ENCODE data around the gene CTSC. TPM values are rescaled to one million over a fixed set of nuclear protein-coding genes. Genes with fewer than 3 reads are reported as not detected.

Gene CTSC
- total RNA-seq (2022; extraction: Qiagen RNA extraction), result 60.4 to 71.6 TPM (median 69.0 TPM) in 5 replicates

DNA sequence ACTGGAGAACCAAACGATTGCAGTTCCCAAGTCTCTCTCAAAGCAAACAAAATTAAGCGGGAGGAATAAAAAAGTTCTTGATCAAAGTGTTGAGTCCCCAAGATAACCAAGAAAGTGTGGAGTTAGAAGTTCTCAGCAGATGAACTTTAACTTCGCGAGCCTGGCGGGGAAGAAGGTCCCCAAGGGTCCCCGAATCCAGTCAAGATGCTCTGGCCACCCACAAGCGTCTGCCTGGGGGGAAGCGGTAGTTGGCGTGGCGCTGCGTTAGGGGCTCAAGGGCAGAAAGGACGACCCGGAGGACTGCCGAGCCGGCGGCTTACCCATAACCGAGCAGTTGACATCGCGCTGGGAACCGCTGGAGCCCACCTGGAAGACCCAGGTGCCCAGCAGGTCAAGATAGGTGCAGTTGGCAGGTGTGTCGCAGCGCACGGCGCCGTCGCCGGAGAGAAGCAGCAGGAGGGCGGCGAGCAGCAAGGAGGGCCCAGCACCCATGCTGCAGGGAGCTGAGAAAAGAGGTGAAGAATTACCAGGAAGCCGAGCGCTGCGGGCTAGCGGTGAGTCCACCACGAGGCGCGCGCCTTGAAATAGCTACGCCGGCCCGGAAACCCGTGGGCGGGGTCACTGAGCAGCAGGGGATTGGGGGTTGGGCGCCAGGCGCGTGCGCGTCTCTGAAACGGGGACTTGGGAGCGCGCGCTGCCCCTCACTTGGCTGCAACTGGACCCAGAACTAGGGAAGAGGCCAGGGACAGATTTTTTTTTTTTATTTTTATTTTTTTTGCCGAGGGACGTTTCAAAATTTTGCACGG lies at the start of gene CTSC:
Gene CTSC, minus strand, starts transcription at position 556 of the 806 bp plus-strand sequence. Its CDS starts 64 bp downstream, at position 492.

Other genes with a start within 250 kb of the CTSC start
- 0.78 to 1.4 TPM (median 1.0 TPM) in 5 replicates for gene RAB38, start 162.3 kb downstream of the CTSC start, total RNA-seq (2022; extraction: Qiagen RNA extraction)